Stimulated activated CD8-positive, alpha-beta memory T cell treated with anti-CD3 and anti-CD28 coated beads, Interleukin-7, amount 100 ng/mL, for 4 hours (primary cell): ENCODE data around the gene RACGAP1.

ENCODE experiments used
- DNase-seq, 2 donors: peaks; one replicate each; pipeline ENCODE4 v3.0.0-alpha.2; 2020; ENCODE audit warnings: low read depth in 2 of 2

The RACGAP1 gene

DNA sequence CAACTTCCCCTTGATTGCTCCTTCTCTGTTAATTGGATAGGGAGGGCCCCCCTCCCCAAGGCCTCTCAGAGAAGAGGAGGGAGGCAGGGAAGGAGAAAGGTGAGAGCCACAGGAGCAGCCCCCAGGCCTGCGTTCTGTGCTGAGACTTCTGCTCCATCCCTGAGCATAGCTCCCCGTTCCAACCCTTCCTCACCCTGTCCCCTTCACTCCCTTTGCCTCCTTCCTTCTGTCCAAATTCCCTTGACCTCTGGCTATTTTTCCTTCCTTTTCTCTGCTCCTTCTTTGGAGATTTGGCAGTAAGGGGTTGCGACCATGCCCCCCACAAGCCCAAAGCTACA is 31.3 kb upstream of the RACGAP1 start:
- no peak for DNase-seq

GRCh38 chr12:50055831-50056638 is 30.7 kb upstream of the RACGAP1 start:
- peak; percentile 12 to 38 for DNase-seq

- no peak for DNase-seq
Observed at GRCh38 chr12:50053583-50053982, 28.3 kb upstream of the RACGAP1 start.

DNA sequence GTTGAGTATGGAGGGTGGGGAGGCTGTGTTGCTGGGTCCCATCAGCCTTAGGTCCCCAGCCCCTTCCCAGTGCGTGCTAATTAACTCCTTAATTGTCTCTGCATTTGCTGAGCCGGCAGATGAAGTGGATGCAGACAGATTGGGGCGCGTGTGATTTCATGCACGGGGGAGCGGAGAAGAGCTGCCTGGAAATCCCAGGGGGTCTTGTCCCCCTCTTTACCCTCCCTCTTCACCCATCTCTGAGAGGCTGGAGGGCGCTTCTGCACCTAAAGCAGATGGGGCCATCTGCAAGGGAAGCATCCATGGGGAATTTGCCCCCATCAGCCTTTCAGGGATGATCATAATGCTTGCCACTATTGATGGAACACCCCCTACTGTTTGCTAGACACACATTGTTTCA is 27.7 kb upstream of the RACGAP1 start:
- DNase-seq: no peak

DNA sequence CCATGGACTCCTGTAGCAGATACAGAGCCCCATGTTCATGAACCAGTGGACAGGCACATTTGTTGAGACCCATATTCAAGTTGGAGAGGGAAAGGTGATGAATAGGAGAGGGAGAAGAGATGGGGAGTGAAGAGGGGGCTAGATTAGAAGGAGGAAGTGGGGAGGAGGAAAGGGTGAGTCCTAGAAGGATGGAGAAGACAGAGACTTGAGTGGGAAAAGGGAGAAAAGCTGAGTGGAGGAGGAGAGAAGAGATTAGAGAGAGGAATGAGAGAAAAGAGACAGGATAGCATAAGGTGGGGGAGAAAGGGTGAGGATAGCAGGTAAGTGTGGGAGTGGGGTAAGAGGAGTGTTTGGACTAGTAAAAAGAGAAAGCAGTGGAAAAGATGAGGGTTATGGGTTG is 27.2 kb upstream of the RACGAP1 start:
- no peak for DNase-seq

- no peak for DNase-seq
Observed at GRCh38 chr12:50051101-50051806, 26.0 kb upstream of the RACGAP1 start.

- no peak for DNase-seq
Observed at GRCh38 chr12:50050410-50051098, 25.3 kb upstream of the RACGAP1 start.

DNA sequence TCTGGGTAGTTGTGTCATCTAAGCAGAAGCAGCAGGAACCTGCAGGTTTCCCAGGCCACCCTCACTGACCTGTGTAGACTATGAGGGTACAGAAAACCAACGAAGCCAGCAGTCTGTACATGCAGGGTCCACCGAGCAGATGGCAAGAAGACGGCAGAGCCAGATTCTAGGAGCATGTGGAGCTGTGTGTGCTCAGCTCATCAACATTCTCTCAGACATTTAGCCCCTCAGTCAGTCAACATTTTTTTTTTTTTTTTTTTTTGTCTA is 24.8 kb upstream of the RACGAP1 start:
- no peak for DNase-seq

DNA sequence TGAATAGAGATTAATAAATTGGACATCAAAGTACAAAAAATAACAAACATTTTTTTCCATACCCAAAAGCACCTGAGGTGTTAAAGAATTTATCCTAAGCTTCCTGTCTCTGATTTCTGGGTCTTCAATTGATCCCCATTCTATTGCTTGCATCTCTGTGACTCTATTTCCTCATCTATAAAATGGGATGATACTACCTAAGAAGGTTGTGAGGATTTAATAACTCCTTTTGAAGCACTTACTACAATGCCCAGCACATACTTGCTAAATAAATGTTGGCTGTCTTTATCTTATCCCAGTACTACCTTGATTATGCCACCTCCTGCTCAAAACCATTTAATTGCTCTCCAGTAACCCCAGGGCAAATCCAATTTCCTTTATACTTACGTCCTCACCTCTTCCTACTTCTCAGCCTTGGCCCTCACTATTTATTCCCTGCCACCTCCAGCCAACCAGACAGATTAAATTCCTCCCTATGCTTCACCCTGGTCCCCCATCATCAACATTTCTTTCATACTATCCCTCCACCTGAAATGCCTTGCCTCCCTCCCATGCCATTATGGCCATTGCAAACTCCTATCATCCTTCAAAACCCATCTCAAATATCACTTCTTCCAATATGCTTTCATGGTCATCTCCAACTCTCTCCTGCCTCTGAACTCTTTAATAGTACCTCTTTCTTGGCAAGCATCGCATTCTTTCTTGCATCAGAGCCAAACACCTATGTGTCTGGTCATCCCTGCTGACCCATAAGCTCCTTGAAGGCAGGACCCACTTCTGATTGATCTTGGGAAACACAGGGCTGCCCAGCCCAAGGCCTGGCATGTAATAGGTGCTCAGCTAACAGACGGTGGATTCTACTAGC is 24.2 kb upstream of the RACGAP1 start:
- DNase-seq: no peak

DNA sequence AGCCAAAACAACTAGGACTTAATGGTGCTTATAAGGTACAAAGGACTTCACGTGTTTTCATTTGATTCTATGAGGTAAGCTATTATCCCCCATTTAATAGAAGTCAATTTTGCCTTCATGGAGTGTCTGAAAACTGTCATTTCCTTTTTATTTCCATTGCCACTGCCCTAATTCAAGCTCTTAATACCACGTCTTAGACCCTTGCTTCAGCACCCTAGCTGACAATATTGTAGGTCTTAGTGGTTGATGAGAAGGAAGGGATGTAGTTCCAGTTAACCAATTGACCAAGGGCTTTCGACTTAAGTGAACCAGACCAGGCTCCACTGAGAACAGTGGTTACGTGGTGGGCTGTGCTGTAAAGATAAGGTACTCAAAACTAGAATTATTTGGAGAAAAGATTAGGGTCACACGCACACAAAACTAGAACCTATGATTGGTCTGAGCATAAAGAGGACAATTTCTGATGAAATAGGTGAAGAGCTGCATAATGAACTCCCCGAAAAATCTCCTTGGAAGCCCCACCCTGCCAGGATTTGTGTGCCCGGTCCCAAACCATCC is 22.5 kb upstream of the RACGAP1 start:
- DNase-seq: no peak

GRCh38 chr12:50043854-50044253 is 18.6 kb upstream of the RACGAP1 start:
- no peak for DNase-seq

DNA sequence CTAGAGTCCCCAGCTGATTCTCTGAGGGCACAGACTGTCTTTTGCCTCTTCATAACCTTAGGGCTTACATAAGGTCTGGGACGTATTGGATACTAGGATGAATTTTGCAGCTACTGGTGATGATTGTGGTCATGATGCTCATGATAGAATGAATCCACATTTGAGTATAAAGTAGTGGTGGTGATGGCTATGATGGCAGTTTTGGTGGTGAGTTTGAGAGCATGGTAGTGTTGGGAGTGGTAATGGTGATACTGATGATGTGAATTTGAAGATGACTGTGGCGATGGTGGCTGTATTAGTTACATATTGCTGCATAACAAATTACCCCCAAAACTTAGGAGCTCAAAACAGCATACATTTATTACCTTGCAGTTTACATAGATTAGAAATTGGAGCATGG is 18.0 kb upstream of the RACGAP1 start:
- no peak for DNase-seq

DNA sequence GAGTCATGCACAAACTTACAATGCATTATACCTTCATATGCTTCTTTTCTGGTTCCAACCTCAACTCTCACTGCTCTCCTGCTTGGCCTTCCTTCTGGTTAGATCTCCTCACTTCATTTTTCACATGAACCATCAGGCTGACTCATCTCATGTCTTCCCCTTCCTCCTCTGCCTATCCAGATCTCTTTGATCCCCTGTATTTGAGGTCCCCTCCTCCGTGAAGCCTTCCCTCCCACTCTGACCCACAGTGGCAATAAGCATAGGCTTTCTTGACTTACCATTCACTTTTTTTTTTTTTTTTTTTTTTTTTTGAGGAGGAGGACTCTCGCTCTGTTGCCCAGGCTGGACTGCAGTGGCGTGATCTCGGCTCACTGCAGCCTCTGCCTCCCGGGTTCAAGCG is 17.4 kb upstream of the RACGAP1 start:
- DNase-seq: no peak

- no peak for DNase-seq
Observed at GRCh38 chr12:50041962-50042361, 16.7 kb upstream of the RACGAP1 start.

- no peak for DNase-seq
Observed at GRCh38 chr12:50041062-50041860, 16.0 kb upstream of the RACGAP1 start.

DNA sequence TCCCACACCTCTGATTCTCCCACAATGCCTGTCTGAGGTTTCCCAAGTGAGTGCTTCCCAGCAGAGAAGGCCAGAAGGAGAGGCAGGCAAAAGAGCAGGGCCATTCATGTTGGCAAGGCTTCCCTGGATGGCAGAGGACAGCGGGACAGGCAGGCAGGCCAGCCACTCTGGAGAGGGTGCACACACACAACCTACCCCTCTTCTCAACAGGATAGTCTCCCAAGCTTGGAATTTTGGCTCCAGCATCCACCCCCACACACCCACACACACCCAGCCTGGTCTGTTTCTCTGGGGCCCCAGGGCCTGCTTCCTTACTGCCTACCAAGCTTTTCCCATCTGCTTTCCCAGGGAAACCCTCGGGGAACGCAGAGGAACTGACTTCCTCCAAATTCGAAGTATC is 15.4 kb upstream of the RACGAP1 start:
- DNase-seq: no peak

DNA sequence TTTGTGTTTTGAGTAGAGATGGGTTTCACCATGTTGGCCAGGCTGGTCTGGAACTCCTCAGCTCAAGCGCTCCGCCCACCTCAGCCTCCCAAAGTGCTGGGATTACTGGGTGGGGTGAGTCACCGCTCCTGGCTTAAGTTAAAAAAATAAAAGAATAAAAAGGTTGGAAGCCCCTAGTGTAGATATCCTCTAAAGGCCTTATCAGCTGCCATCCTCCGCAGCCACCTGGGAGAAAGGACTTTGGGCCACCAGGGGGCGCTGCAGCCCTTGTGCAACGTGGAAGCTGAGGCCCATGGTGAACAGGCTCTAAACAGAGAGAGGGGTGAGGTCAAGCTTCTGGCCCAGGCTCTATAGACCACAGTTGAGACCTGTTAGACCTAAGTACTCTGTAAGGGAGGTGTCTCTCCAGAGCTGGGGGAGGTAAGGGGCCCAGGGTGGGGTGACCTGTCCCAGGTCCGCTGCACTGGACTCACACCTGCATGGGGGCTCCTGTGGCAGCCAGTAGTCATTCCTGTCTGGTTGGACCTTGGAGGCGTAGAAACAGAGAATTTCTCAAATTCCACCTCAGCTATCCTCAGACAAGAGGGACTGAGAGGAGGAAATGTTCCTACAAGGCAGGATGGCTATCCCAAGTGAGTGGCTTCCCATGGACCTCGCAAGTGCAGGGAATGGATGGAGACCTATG is 14.0 kb upstream of the RACGAP1 start:
- DNase-seq: peak; percentile 67 to 74

- no peak for DNase-seq
Observed at GRCh38 chr12:50038336-50038735, 13.0 kb upstream of the RACGAP1 start.

DNA sequence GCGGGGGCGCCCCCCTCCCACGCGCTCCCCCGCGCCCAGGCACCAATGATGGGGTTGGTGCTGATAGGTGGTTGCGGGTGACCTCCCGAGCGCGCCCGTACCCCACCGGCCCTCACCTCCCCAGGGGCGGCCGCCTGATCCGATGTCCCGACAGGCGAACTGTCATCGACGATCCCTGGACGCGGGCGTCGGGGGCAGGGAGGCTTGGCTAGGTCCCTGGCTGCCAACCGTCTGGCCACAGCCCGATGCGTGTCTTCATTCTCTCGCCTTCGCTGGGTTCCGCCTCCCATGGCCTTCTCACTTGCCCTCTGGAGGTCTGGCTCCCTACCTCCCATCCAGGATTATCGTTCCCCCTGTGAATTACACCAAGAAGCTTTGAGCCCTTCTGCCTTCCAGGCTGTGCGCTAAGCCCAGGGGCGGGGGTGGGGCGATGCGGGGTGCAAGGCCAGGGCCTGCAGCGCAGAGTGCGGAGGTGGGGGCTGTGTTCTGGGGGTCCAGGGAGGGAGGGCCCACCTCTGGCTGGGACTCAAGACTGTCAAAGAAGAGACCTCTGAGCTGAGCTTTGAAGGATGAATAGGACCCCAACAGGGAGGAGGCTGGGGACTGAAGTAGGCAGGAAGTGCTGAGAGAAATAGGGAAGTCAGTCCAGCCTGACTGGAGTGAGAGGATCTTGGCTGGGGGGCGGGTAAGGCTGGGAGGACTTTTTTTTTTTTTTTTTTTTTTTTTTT is 7.7 kb upstream of the RACGAP1 start:
- DNase-seq: no peak

DNA sequence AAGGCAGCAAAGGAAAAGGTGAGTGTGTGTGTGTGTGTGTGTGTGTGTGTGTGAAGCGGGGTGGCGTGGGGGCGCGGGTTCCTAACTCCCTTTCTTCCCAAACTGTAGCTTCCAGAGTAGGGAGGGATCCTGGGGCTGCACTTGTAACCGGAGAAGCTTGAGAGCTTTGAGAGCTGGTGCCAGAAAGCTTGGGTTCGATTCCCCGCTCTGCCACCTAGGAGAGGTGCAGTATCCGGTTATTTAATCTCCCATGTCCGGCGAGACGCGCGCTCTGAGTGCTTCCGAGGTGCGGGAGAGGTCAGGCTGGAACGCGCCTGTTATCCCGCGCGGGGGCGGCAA is 7.2 kb upstream of the RACGAP1 start:
- DNase-seq: no peak
